AG04450 (cell line): ENCODE results near the gene DLX1. TPM values are rescaled to one million over a fixed set of nuclear protein-coding genes. Genes with fewer than 3 reads are reported as not detected.

Source experiments
- CTCF ChIA-PET: fragments of 300-600, 350-600 bp; formaldehyde crosslinking; extraction: SDS; loops from one replicate; lab custom pipeline; 2022; ENCODE audit warnings: antibody characterized with exemption, inconsistent platforms; lab: Charles Lee
- POLR2A ChIA-PET: fragments of 350-600 bp; formaldehyde crosslinking; extraction: SDS; loops from one replicate; lab custom pipeline; 2021; ENCODE audit warnings: antibody characterized with exemption, inconsistent platforms; lab: Yijun Ruan, JAX
- DNase-seq: peaks from one replicate; pipeline ENCODE4 v3.0.0-alpha.2; 2011; ENCODE audit warnings: low read depth, low spot score
- H3K27ac ChIP-seq: one replicate; pipeline ENCODE4 v1.5.1; 2012; ENCODE audit warnings: low read depth, low read length, control low read depth
- H3K27me3 ChIP-seq: one replicate; pipeline ENCODE4 v1.6.0; 2012; ENCODE audit warnings: low read length; ENCODE audit not compliant: control insufficient read depth, insufficient read depth
- H3K4me3 ChIP-seq: 2 replicates; pipeline ENCODE4 v1.5.1; 2011; ENCODE audit warnings: mild to moderate bottlenecking, low read depth, low read length, control low read depth
- H3K9me3 ChIP-seq: 2 replicates; pipeline ENCODE4 v1.5.1; 2012; ENCODE audit warnings: low read length; ENCODE audit not compliant: control insufficient read depth, insufficient read depth
- CTCF ChIP-seq: IDR thresholded peaks from 2 replicates; pipeline ENCODE4 v1.5.1; 2011; ENCODE audit warnings: low read depth, low read length, control low read depth, inconsistent platforms
- polyA plus RNA-seq: library from polyadenylated mRNA; depleted of rRNA; stranded (reverse); fragments of >200 nt; gene quantifications from 2 replicates; pipeline ENCODE4 v1.2.3, GENCODE V29; 2011

DLX1 gene
- polyA plus RNA-seq, 1 experiment = 2.2 TPM

GRCh38 chr2:172083628-172084394, 1.5 kb upstream of the DLX1 start:
- H3K27ac ChIP-seq = peak overlapping the region; percentile 61
- DNase-seq = no peak
- H3K4me3 ChIP-seq = peak overlapping the region; percentile 63
- peaks cover 33% of the 10 kb centered on the region for H3K9me3 ChIP-seq
- POLR2A ChIA-PET = interaction anchor here (4.0 kb wide), 1 partner anchor 13 kb away, joined by 24 read pairs; no protein-coding TSS in a partner anchor
- CTCF ChIA-PET = no interaction called here
- TF ChIP-seq CTCF = no peak
- H3K27me3 ChIP-seq = peaks cover 83% of the 10 kb centered on the region

- peaks cover 33% of the 10 kb centered on the region for H3K9me3 ChIP-seq
- no peak for DNase-seq
- peak overlapping the region; percentile 63 for H3K4me3 ChIP-seq
- H3K27ac ChIP-seq = peak overlapping the region; percentile 61
- no peak for TF ChIP-seq CTCF
- ChIA-PET POLR2A (interaction anchor here (1.3 to 4.0 kb wide), 3 partner anchors 13 to 162 kb away, joined by 9 to 24 read pairs (median 10); partner anchors contain the start of genes DLX2 and HAT1), CTCF (no interaction called here)
- peaks cover 83% of the 10 kb centered on the region for H3K27me3 ChIP-seq
These were observed 987 bp upstream of the DLX1 start for GRCh38 chr2:172084395-172084644.

GRCh38 chr2:172084645-172085459, 455 bp upstream of the DLX1 start:
- POLR2A ChIA-PET = interaction anchor here (0.7 to 4.0 kb wide), 5 partner anchors 12 to 397 kb away, joined by 3 to 24 read pairs (median 9); partner anchors contain the start of genes DLX2, DYNC1I2 and HAT1
- peaks cover 88% of the 10 kb centered on the region for H3K27me3 ChIP-seq
- CTCF ChIA-PET = interaction anchor here (1.0 to 1.2 kb wide), 2 partner anchors 10 to 22 kb away, joined by 4 to 6 read pairs; no protein-coding TSS in a partner anchor

GRCh38 chr2:172086241-172087206, 1.2 kb downstream of the DLX1 start:
- Histone ChIP-seq H3K27ac (peak overlapping the region; percentile 11), H3K27me3 (peaks cover 84% of the 10 kb centered on the region), H3K9me3 (peaks cover 20% of the 10 kb centered on the region), H3K4me3 (peak overlapping the region; percentile 63)
- POLR2A ChIA-PET = interaction anchor here (4.0 kb wide), 1 partner anchor 11 kb away, joined by 24 read pairs; no protein-coding TSS in a partner anchor
- peak; percentile 24; the same call in 1 of the 2 replicates for TF ChIP-seq CTCF
- CTCF ChIA-PET = interaction anchor here (0.9 kb wide), 1 partner anchor 25 kb away, joined by 3 read pairs; no protein-coding TSS in a partner anchor
- DNase-seq = no peak

More at GRCh38 chr2:172084645-172085459, 455 bp upstream of the DLX1 start:
- peak overlapping the region; percentile 63 for H3K4me3 ChIP-seq
- TF ChIP-seq CTCF = no peak
- peak; percentile 87 for DNase-seq
- H3K27ac ChIP-seq = peak overlapping the region; percentile 61
- H3K9me3 ChIP-seq = peaks cover 33% of the 10 kb centered on the region
